ENCODE data around the gene CEP112.

Gene CEP112

GRCh38 chr17:65593855-65594845, 597.8 kb downstream of the CEP112 start:
- DNase-seq (ENCODE audit: low read depth), result no peak

DNA sequence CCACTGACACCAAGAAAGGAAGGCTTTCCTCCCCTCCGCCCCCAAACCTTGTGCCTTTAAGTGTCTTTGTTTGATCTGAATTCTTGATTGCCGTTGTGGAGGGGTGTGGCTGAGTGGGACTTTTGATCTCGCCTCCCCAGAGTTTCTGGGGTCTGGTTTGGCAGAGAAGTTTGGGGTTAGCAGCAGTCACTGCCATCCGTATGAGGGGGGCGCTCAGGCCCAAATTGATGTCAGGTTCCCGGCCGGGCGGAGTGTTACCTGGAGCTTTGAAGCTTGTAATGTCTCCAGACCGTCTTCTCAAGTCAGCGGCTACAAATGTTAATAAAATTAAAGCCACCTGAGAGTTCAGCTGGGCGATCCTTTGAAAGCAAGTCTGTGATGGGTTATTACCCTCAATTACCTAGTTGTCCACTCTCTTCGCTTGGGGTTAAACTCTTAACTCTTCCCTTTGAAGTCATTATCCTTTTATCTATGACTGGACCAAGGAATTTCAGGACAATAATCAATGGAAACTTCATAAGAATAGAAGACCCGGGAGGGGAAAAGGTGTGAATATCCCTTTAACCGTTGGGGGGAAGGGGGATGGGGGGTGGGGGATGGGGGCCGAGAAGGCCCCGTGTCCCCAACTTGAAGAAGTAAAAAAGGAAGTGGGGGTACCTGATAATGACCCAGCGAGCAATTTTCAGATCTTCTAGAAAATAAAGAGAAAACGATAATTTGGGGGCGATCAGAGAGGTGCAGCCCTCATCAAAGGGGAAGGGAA, 598.7 kb downstream of the CEP112 start:
- no peak for DNase-seq (ENCODE audit: low read depth)

GRCh38 chr17:65592125-65592965, 599.6 kb downstream of the CEP112 start:
- DNase-seq (ENCODE audit: low read depth), result no peak

GRCh38 chr17:65589321-65589720, 602.6 kb downstream of the CEP112 start:
- DNase-seq (ENCODE audit: low read depth), result no peak

DNA sequence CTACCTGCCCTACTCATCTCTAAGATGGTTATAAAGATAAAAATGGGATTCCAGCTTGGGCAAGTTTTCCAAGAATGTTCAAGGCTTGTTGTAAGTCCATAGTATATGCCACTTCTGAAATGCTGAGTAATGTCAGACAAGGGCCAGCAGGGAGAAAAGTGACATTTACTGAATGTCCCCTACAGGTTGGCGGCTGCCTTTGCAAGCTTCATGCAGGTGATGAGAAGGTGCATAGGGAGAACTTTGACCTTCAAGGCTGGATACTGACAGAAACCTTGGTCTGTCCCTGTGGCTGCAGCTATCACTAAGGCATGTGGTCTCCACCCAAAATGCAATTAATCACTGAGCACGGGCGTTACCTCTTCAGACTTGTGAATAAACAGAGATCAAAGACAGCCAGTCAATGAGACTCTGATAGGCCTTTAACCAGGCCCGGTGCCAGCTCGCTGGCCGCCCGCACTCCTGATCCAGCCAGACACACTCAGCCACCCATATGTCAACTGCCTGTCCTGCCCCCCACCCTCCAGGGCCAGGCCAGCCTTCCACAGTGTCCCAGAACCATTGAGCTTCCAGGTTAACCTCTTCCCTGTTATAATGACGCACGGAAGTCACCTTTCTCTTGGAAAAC, 603.6 kb downstream of the CEP112 start:
- no peak for DNase-seq (ENCODE audit: low read depth)

DNA sequence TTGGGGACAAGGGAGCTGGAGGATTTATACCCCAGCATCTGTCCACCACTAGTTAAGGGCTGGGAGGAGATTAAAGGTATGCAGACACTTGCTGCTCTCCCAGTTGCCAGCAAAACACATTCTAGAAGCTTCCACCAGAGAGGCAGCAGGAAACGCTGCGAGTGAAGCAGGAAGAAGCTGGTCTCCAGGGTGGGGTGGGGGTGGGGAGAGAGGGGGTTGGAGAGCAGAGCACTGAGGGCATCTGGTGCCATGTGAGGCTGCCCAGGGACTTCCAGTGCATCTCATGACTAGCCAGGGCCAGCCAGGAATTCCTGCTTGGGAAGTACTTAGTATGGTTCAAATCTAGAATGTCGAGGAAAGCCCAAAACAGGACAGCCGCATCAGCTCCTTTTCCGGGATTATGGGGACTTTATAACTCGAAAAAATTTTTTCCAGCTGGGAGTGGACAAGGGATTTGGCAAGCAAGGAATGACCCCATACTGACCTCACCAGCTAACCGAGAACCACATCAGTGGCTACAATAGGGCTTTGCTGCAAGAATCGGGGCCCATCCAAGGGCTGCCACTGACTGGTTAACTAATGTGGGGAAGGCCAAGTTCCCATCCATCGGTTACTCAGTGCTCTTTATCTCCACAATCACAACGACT, 604.3 kb downstream of the CEP112 start:
- no peak for DNase-seq (ENCODE audit: low read depth)

GRCh38 chr17:65586899-65587298, 605.0 kb downstream of the CEP112 start:
- DNase-seq (ENCODE audit: low read depth), result no peak
